ENCODE data around the gene PTPRN2. TPM values are rescaled to one million over a fixed set of nuclear protein-coding genes. Genes with fewer than 3 reads are reported as not detected.
"Not testable (repeated sequence)": the region's sequence is repeated elsewhere in the genome, so short reads cannot be mapped to it uniquely, and the experiment has no call there.

PTPRN2 gene
- total RNA-seq, 1 donor from 2014 or later = 1.8 TPM

GRCh38 chr7:157897681-157898080 lies 689.9 kb downstream of the PTPRN2 start:
- no peaks in the 10 kb centered on the region for H3K4me1 Mint-ChIP-seq
- CTCF ChIA-PET = no interaction called here
- no peaks in the 10 kb centered on the region for H3K36me3 Mint-ChIP-seq (ENCODE audit: low read depth)
- DNase-seq (no peak), ATAC-seq (ENCODE audit: low read depth) (no peak)
- no peak overlapping the region for H3K27ac Mint-ChIP-seq
- intact Hi-C loops (cut with micrococcal nuclease) = no loop called here
- POLR2A ChIA-PET = no interaction called here
- TF ChIP-seq, protein P1, sequence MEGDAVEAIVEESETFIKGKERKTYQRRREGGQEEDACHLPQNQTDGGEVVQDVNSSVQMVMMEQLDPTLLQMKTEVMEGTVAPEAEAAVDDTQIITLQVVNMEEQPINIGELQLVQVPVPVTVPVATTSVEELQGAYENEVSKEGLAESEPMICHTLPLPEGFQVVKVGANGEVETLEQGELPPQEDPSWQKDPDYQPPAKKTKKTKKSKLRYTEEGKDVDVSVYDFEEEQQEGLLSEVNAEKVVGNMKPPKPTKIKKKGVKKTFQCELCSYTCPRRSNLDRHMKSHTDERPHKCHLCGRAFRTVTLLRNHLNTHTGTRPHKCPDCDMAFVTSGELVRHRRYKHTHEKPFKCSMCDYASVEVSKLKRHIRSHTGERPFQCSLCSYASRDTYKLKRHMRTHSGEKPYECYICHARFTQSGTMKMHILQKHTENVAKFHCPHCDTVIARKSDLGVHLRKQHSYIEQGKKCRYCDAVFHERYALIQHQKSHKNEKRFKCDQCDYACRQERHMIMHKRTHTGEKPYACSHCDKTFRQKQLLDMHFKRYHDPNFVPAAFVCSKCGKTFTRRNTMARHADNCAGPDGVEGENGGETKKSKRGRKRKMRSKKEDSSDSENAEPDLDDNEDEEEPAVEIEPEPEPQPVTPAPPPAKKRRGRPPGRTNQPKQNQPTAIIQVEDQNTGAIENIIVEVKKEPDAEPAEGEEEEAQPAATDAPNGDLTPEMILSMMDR (IDR thresholded peaks at IDR 0.05) = no peak
- no peak overlapping the region for H3K4me3 Mint-ChIP-seq
- no peaks in the 10 kb centered on the region for H3K27me3 Mint-ChIP-seq
- H3K9me3 Mint-ChIP-seq = no peaks in the 10 kb centered on the region

GRCh38 chr7:157896774-157897555 lies 690.7 kb downstream of the PTPRN2 start:
- Mint-ChIP-seq H3K36me3 (ENCODE audit: low read depth) (no peaks in the 10 kb centered on the region), H3K4me1 (no peaks in the 10 kb centered on the region), H3K9me3 (no peaks in the 10 kb centered on the region), H3K4me3 (no peak overlapping the region), H3K27ac (no peak overlapping the region), H3K27me3 (no peaks in the 10 kb centered on the region)
- intact Hi-C loops (cut with micrococcal nuclease) = no loop called here
- TF ChIP-seq, protein P1 (IDR thresholded peaks at IDR 0.05) = no peak
- POLR2A ChIA-PET = no interaction called here
- CTCF ChIA-PET = no interaction called here
- DNase-seq (no peak), ATAC-seq (ENCODE audit: low read depth) (no peak)

GRCh38 chr7:157896376-157896675 lies 691.3 kb downstream of the PTPRN2 start:
- intact Hi-C loops (cut with micrococcal nuclease); POLR2A ChIA-PET; CTCF ChIA-PET: not testable (repeated sequence)

DNA sequence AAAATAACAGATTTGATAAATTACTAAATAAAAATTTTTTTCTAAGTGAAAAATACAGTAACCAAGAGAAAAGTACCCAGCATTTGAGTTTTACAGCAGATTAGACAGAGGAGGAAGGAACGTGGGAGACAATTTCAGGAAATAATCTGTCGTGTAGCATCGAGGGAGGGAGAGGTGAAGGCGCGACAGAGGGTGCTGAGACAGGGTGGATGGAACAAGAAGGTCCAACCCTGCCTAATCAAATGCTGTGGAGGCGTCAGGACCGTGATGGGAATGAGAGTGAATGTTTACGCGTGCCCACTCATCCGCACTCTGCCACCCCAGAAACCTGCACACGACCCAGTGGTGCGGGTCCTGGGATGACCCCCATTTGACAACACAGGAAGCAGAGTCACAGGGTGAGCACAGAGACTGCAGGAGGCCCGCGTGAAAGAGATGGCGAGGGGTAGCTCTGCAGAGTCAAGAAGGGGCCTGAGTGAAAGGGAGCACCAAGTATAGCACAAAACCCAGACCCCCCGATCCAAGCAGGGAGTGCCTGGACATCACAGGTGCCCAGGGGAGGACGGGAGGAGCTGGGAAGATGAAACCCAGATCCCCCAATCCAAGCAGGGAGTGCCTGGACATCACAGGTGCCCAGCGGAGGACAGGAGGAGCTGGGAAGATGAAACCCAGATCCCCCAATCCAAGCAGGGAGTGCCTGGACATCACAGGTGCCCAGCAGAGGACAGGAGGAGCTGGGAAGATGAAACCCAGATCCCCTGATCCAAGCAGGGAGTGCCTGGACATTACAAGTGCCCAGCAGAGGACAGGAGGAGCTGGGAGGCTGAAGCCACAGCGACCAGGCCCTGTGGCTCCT lies 691.9 kb downstream of the PTPRN2 start:
- H3K4me1 Mint-ChIP-seq = no peaks in the 10 kb centered on the region
- DNase-seq = no peak
- no peaks in the 10 kb centered on the region for H3K27me3 Mint-ChIP-seq
- H3K27ac Mint-ChIP-seq = no peak overlapping the region
- no peaks in the 10 kb centered on the region for H3K9me3 Mint-ChIP-seq
- ChIA-PET CTCF (no interaction called here), POLR2A (no interaction called here)
- H3K4me3 Mint-ChIP-seq = no peak overlapping the region
- TF ChIP-seq, protein P1 (IDR thresholded peaks at IDR 0.05) = no peak
- intact Hi-C loops (cut with micrococcal nuclease) = no loop called here
- ATAC-seq (ENCODE audit: low read depth) = no peak
- H3K36me3 Mint-ChIP-seq (ENCODE audit: low read depth) = no peaks in the 10 kb centered on the region

More at GRCh38 chr7:157896376-157896675, 691.3 kb downstream of the PTPRN2 start:
- not testable (repeated sequence) for DNase-seq; H3K4me3 Mint-ChIP-seq; H3K27me3 Mint-ChIP-seq; H3K9me3 Mint-ChIP-seq; ATAC-seq (ENCODE audit: low read depth); H3K36me3 Mint-ChIP-seq (ENCODE audit: low read depth); H3K27ac Mint-ChIP-seq; H3K4me1 Mint-ChIP-seq

DNA sequence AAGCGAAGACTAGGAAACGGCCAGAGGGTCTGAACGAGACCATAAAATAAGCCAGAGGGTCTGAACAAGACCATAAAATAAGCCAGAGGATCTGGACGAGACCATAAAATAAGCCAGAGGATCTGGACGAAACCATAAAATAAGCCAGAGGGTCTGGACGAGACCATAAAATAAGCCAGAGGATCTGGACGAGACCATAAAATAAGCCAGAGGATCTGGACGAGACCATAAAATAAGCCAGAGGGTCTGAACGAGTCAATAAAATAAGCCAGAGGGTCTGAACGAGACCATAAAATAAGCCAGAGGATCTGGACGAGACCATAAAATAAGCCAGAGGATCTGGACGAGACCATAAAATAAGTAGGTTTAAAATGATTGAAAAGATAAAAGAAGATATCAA lies 692.5 kb downstream of the PTPRN2 start:
- H3K4me1 Mint-ChIP-seq; H3K4me3 Mint-ChIP-seq; H3K27me3 Mint-ChIP-seq; H3K27ac Mint-ChIP-seq; H3K36me3 Mint-ChIP-seq (ENCODE audit: low read depth); ATAC-seq (ENCODE audit: low read depth); H3K9me3 Mint-ChIP-seq; POLR2A ChIA-PET; DNase-seq; CTCF ChIA-PET; intact Hi-C loops (cut with micrococcal nuclease): not testable (repeated sequence)

DNA sequence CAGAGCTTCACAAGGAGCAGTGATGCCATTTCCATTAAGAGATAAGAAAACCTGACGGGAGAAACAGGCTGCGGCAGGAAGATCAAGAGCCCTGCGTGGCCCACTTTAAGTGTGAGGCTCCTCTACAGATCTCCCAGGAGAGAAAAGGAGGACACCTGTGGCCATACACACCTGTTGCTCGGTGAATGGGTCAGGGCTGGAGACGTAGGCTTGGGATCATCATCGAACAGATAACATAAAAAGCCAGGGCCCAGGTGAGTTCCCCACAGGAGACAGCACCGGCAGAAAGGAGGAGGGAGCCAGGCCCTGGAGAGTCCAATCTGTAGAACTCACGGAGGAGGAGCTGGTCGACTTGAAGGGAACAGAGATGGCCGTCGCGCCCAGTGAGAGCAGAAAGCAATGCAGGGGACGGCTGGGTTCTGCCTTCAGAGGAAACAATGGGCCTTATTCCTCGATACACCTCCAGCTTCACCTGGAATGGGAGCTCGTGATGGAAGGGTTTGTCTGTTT lies 694.0 kb downstream of the PTPRN2 start:
- no peak overlapping the region for H3K27ac Mint-ChIP-seq
- intact Hi-C loops (cut with micrococcal nuclease) = no loop called here
- no peak for DNase-seq
- CTCF ChIA-PET = no interaction called here
- POLR2A ChIA-PET = no interaction called here
- peaks cover 2% of the 10 kb centered on the region for H3K27me3 Mint-ChIP-seq
- H3K36me3 Mint-ChIP-seq (ENCODE audit: low read depth) = no peaks in the 10 kb centered on the region
- H3K4me3 Mint-ChIP-seq = no peak overlapping the region
- no peaks in the 10 kb centered on the region for H3K4me1 Mint-ChIP-seq
- TF ChIP-seq, protein P1 (IDR thresholded peaks at IDR 0.05) = no peak
- peaks cover 4% of the 10 kb centered on the region for H3K9me3 Mint-ChIP-seq
- ATAC-seq (ENCODE audit: low read depth) = no peak
